Keratinocyte (primary cell): ENCODE measurements around the gene SMIM22. TPM values are rescaled to one million over a fixed set of nuclear protein-coding genes. Genes with fewer than 3 reads are reported as not detected.

Source experiments
- DNase-seq: peaks from one replicate; pipeline ENCODE4 v3.0.0-alpha.2; 2011; ENCODE audit warnings: low read depth, missing footprints, low spot score
- FAIRE-seq: peaks from 2 replicates; lab custom pipeline; 2011; peaks lifted over from hg19 to GRCh38; lab: Jason Lieb, UNC
- H2AFZ ChIP-seq: 2 replicates; pipeline ENCODE4 v1.6.0; 2012; ENCODE audit warnings: low read length, control low read depth, inconsistent platforms; ENCODE audit not compliant: control insufficient read depth
- H3K27ac ChIP-seq: 2 replicates; pipeline ENCODE4 v1.5.1; 2011; ENCODE audit warnings: low read length; ENCODE audit not compliant: control insufficient read depth, insufficient read depth
- H3K27me3 ChIP-seq: 3 replicates; pipeline ENCODE4 v1.6.0; 2011; ENCODE audit warnings: low read length; ENCODE audit not compliant: control insufficient read depth, insufficient read depth; ENCODE audit errors: extremely low read depth
- H3K36me3 ChIP-seq, 2 experiments: 2 replicates in 1 of 2; 3 replicates in 1 of 2; pipeline ENCODE4 v1.5.1; 2011; ENCODE audit warnings: low read length in 2 of 2, mild to moderate bottlenecking in 1 of 2; ENCODE audit not compliant: control insufficient read depth in 2 of 2, insufficient read depth in 2 of 2; ENCODE audit errors: extremely low read depth in 1 of 2
- H3K4me1 ChIP-seq: 3 replicates; pipeline ENCODE4 v1.5.1; 2011; ENCODE audit warnings: low read length; ENCODE audit not compliant: control insufficient read depth, insufficient read depth; ENCODE audit errors: extremely low read depth
- H3K4me2 ChIP-seq: 3 replicates; pipeline ENCODE4 v1.6.0; 2011; ENCODE audit warnings: low read depth, low read length; ENCODE audit not compliant: control insufficient read depth, insufficient read depth; ENCODE audit errors: extremely low read depth
- H3K4me3 ChIP-seq, 3 experiments: fragments of 200-600 bp in 1 of 3; sonication (generic) in 1 of 3; 2 replicates in 2 of 3; 3 replicates in 1 of 3; pipeline ENCODE4 v1.5.1; 2011 to 2016; ENCODE audit warnings: low read length in 3 of 3, mild to moderate bottlenecking in 3 of 3, control low read depth in 2 of 3, inconsistent platforms in 1 of 3, low read depth in 1 of 3, mixed read lengths in 1 of 3, mixed run types in 1 of 3, moderate library complexity in 1 of 3; ENCODE audit not compliant: control insufficient read depth in 2 of 3, insufficient read depth in 2 of 3; ENCODE audit errors: extremely low read depth in 1 of 3
- H3K79me2 ChIP-seq: 2 replicates; pipeline ENCODE4 v1.6.0; 2012; ENCODE audit warnings: low read length; ENCODE audit not compliant: control insufficient read depth, insufficient read depth
- H3K9ac ChIP-seq: 3 replicates; pipeline ENCODE4 v1.6.0; 2011; ENCODE audit warnings: low read length; ENCODE audit not compliant: control insufficient read depth, insufficient read depth; ENCODE audit errors: extremely low read depth
- H3K9me1 ChIP-seq: 3 replicates; pipeline ENCODE4 v1.6.0; 2011; ENCODE audit warnings: low read length; ENCODE audit not compliant: control insufficient read depth, insufficient read depth; ENCODE audit errors: extremely low read depth
- H3K9me3 ChIP-seq: 2 replicates; pipeline ENCODE4 v1.5.1; 2012; ENCODE audit warnings: low read depth, low read length; ENCODE audit not compliant: control insufficient read depth
- H4K20me1 ChIP-seq: 3 replicates; pipeline ENCODE4 v1.6.0; 2011; ENCODE audit warnings: low read length; ENCODE audit not compliant: control insufficient read depth, insufficient read depth; ENCODE audit errors: extremely low read depth
- EZH2 ChIP-seq: IDR thresholded peaks from one replicate; pipeline ENCODE4 v1.6.1; 2012; ENCODE audit warnings: inconsistent platforms, mild to moderate bottlenecking, low read length, moderate library complexity
- dilution Hi-C: fragments of 300-500 bp; cut with MboI; formaldehyde crosslinking; loops from one replicate; pipeline ENCODE4 v1.7.0; 2020; ENCODE audit warnings: low sequenced_read_pairs; ENCODE audit not compliant: extremely low pct_ligation_motif_present
- polyA plus RNA-seq, 5 experiments: library from polyadenylated mRNA; depleted of rRNA in 3 of 5; stranded (reverse) in 3 of 5; stranded (forward) in 1 of 5; unstranded in 1 of 5; fragments of >200 nt; gene quantifications; 1 replicate in 1 of 5; 2 replicates in 3 of 5; 3 replicates in 1 of 5; pipeline versions ENCODE4 v1.2.1 to v1.2.3, GENCODE V29; 2011 to 2012; ENCODE audit warnings: missing spikeins in 2 of 5, low read depth in 1 of 5, low replicate concordance in 1 of 5
- TF ChIP-seq, protein P1 (sequence below), 3 experiments: IDR thresholded peaks in 1 of 3; conservative IDR thresholded peaks in 1 of 3; optimal IDR thresholded peaks in 1 of 3; 2 replicates in 2 of 3; 3 replicates in 1 of 3; pipeline versions ENCODE3 to v1.5.1; 2011; ENCODE audit warnings: low read length in 3 of 3, mild to moderate bottlenecking in 3 of 3, moderate library complexity in 2 of 3, control low read depth in 1 of 3, inconsistent platforms in 1 of 3; ENCODE audit not compliant: insufficient read depth in 2 of 3; ENCODE audit errors: extremely low read depth in 1 of 3

SMIM22 gene
- polyA plus RNA-seq, 1 donor (not counting 4 experiments of a cell fraction or from before 2014, with no cell fraction given) = 10.6 TPM

GRCh38 chr16:4746991-4747574 is 48.1 kb upstream of the SMIM22 start:
- Histone ChIP-seq H3K9ac (no peak overlapping the region), H3K9me1 (no peaks in the 10 kb centered on the region), H3K79me2 (no peaks in the 10 kb centered on the region), H3K4me3 (no peak overlapping the region), H3K27me3 (no peaks in the 10 kb centered on the region), H3K4me1 (peaks cover 11% of the 10 kb centered on the region), H3K4me2 (no peak overlapping the region), H4K20me1 (no peaks in the 10 kb centered on the region), H3K9me3 (no peaks in the 10 kb centered on the region), H3K27ac (no peak overlapping the region), H2AFZ (no peak overlapping the region), H3K36me3 (peaks cover 5 to 8% of the 10 kb centered on the region in 2 experiments)
- FAIRE-seq (no peak), DNase-seq (no peak)
- TF ChIP-seq, protein P1, sequence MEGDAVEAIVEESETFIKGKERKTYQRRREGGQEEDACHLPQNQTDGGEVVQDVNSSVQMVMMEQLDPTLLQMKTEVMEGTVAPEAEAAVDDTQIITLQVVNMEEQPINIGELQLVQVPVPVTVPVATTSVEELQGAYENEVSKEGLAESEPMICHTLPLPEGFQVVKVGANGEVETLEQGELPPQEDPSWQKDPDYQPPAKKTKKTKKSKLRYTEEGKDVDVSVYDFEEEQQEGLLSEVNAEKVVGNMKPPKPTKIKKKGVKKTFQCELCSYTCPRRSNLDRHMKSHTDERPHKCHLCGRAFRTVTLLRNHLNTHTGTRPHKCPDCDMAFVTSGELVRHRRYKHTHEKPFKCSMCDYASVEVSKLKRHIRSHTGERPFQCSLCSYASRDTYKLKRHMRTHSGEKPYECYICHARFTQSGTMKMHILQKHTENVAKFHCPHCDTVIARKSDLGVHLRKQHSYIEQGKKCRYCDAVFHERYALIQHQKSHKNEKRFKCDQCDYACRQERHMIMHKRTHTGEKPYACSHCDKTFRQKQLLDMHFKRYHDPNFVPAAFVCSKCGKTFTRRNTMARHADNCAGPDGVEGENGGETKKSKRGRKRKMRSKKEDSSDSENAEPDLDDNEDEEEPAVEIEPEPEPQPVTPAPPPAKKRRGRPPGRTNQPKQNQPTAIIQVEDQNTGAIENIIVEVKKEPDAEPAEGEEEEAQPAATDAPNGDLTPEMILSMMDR (optimal IDR thresholded peaks at IDR 0.05 in 1 of 3, IDR thresholded peaks at IDR 0.05 in 1 of 3, conservative IDR thresholded peaks at IDR 0.05 in 1 of 3; ENCODE audit: extremely low read depth in 1 of 3, insufficient read depth in 2 of 3, low read length in 3 of 3) = no peak
- no peak for TF ChIP-seq EZH2
- dilution Hi-C loops = no loop called here

GRCh38 chr16:4747906-4748681 is 47.1 kb upstream of the SMIM22 start:
- no peak for FAIRE-seq
- Histone ChIP-seq H3K79me2 (no peaks in the 10 kb centered on the region), H3K9me3 (no peaks in the 10 kb centered on the region), H4K20me1 (no peaks in the 10 kb centered on the region), H3K4me3 (no peak overlapping the region), H2AFZ (no peak overlapping the region), H3K4me1 (peaks cover 7% of the 10 kb centered on the region), H3K4me2 (no peak overlapping the region), H3K27ac (no peak overlapping the region), H3K36me3 (peaks cover 11 to 14% of the 10 kb centered on the region in 2 experiments), H3K9me1 (no peaks in the 10 kb centered on the region), H3K9ac (no peak overlapping the region), H3K27me3 (no peaks in the 10 kb centered on the region)
- no peak for DNase-seq
- TF ChIP-seq, protein P1 (optimal IDR thresholded peaks at IDR 0.05 in 1 of 3, IDR thresholded peaks at IDR 0.05 in 1 of 3, conservative IDR thresholded peaks at IDR 0.05 in 1 of 3; ENCODE audit: extremely low read depth in 1 of 3, insufficient read depth in 2 of 3, low read length in 3 of 3) = no peak
- no peak for TF ChIP-seq EZH2
- dilution Hi-C loops = no loop called here
